Measurements from ENCODE around the gene OR2H1. TPM values are rescaled to one million over a fixed set of nuclear protein-coding genes. Genes with fewer than 3 reads are reported as not detected.

Gene OR2H1
- total RNA-seq (2022; extraction: Qiagen RNA extraction): not detected in 5 replicates

DNA sequence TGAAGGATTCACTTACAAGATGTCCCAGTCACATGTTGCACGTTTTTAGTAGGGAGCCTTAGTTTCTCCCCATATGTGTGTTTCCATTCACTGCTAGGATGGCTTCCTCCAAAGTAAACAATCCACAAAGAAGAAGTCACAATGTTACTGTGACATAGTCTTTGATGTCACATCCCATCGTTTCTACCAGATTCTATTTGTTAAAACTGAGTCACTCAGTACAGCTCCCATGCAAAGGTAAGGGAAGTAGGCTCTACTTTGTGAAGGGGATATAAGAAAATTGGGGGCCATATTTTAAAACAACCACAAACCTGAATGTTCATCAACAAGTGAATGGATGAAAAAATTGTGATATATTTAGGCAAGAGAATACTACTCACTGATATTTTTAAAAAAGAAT lies at the start of gene OR2H1, which contains the start of gene OR11A1:
OR2H1 (plus strand) TSS at position 185 of the 400 bp plus-strand sequence. CDS start 4,615 bp downstream, outside the sequence.
OR11A1 (minus strand) TSS at position 101 of the 400 bp plus-strand sequence. CDS start 29,430 bp downstream, outside the sequence.

DNA sequence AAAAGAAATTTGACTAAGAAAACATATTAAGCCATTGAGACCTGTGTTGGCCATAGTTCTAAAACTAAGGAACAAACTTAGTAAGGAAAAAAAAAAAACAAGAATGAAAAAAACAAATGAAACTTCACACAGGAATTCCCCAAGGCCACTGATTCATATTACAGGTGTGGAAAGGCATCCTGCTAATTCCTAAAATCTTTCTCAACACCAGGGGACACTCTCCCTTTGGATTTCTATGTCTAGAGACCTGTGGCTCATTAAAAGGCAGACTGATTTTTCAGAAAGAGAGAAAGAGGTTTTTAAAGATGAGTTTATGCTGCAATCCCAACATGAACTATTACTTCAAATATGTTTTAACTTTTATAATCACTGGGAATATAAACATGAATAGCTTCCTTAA lies 42.4 kb upstream of the OR2H1 start, which contains the start of gene OR12D1:
OR12D1 (plus strand) TSS at position 341 of the 400 bp plus-strand sequence.

DNA sequence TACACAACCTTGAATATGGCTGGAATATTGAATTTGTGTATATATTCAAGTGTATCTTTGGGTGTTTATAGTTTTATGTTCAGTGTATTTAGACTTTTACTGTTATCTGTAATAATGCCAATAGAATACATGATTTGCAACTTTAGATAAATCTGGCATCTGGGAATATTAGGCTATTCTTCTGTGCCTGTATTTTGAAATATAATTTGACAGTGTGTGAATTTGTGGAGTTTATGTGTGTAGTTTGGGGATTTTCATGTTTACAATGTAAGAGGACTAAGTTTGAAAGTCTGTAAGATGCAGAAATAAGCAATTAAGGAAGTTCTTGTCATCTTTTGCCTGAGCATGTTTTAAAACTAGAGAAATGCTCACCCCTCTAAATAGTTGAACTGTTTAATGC lies 17.9 kb upstream of the OR2H1 start, which contains the start of gene OR10C1:
OR10C1 (plus strand) TSS at position 301 of the 400 bp plus-strand sequence. CDS start 710 bp downstream, outside the sequence.

DNA sequence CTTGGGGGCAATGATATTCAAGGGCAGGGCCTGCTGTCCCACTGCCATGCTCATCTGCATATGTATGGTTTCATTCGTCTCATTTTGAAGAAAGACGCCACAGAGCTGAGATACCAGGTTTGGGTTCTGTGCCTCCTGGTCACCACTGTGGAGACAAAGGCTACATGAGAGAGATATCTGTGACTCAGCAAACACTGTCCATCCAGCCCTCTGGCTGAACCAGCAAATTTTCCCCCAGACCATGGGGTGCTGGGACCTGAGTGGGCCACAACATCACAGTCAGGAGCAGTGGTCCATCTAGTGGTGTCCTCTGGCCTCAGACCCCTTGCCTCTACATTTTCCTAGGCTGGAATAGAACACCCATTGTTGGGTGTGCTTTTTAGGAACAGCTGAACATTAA lies 30.7 kb downstream of the OR2H1 start, which contains the start of gene MAS1L:
MAS1L (minus strand) TSS at position 297 of the 400 bp plus-strand sequence; CDS start at position 243, 54 bp downstream.

Other genes with a start within 250 kb of the OR2H1 start
- gene OR14J1, start 155.5 kb upstream of the OR2H1 start, total RNA-seq (2022; extraction: Qiagen RNA extraction): not detected in 5 replicates
- gene OR5V1, start 88.3 kb upstream of the OR2H1 start, total RNA-seq (2022; extraction: Qiagen RNA extraction): not detected in 5 replicates
- not detected in 5 replicates for gene OR12D3, start 81.9 kb upstream of the OR2H1 start, total RNA-seq (2022; extraction: Qiagen RNA extraction)
- not detected in 5 replicates for gene OR12D2, start 61.5 kb upstream of the OR2H1 start, total RNA-seq (2022; extraction: Qiagen RNA extraction)
- not detected in 5 replicates for gene OR12D1, start 42.2 kb upstream of the OR2H1 start, total RNA-seq (2022; extraction: Qiagen RNA extraction)
- not detected in 5 replicates for gene OR10C1, start 17.8 kb upstream of the OR2H1 start, total RNA-seq (2022; extraction: Qiagen RNA extraction)
- not detected in 5 replicates for gene OR11A1, start 84 bp upstream of the OR2H1 start, total RNA-seq (2022; extraction: Qiagen RNA extraction)
- not detected in 5 replicates for gene MAS1L, start 30.8 kb downstream of the OR2H1 start, total RNA-seq (2022; extraction: Qiagen RNA extraction)
- 0.27 to 0.65 TPM (median 0.61 TPM) in 5 replicates for gene UBD, start 102.6 kb downstream of the OR2H1 start, total RNA-seq (2022; extraction: Qiagen RNA extraction)
- gene OR2H2, start 128.0 kb downstream of the OR2H1 start, total RNA-seq (2022; extraction: Qiagen RNA extraction): not detected in 5 replicates
- 2.4 to 5.9 TPM (median 4.3 TPM) in 5 replicates for gene GABBR1, start 176.0 kb downstream of the OR2H1 start, total RNA-seq (2022; extraction: Qiagen RNA extraction)
- not detected in 5 replicates for gene MOG, start 199.9 kb downstream of the OR2H1 start, total RNA-seq (2022; extraction: Qiagen RNA extraction)
- not detected in 5 replicates for gene ZFP57, start 224.0 kb downstream of the OR2H1 start, total RNA-seq (2022; extraction: Qiagen RNA extraction)